ENCODE results near the gene FRMD6. TPM values are rescaled to one million over a fixed set of nuclear protein-coding genes. Genes with fewer than 3 reads are reported as not detected.

The FRMD6 gene
- total RNA-seq, 1 experiment from 2014 or later, result 9.6 TPM

- Histone ChIP-seq H3K4me2 (ENCODE audit: insufficient read depth, insufficient read length, low read length) (no peak overlapping the region), H4K91ac (ENCODE audit: insufficient read length, low read depth, low read length) (no peak overlapping the region), H3K27me3 (ENCODE audit: insufficient read depth, low read length) (no peaks in the 10 kb centered on the region), H3K23ac (ENCODE audit: insufficient read length, low read depth, low read length) (no peak overlapping the region), H4K8ac (replicated peaks; ENCODE audit: insufficient read length, low read depth, low read length) (no peak overlapping the region), H3K14ac (ENCODE audit: insufficient read depth, low read length) (no peak overlapping the region), H3K79me1 (ENCODE audit: insufficient read depth, low read depth, low read length, poor library complexity, severe bottlenecking) (no peaks in the 10 kb centered on the region), H2BK120ac (ENCODE audit: low read depth, low read length, poor library complexity, severe bottlenecking) (no peak overlapping the region), H3K18ac (ENCODE audit: insufficient read length, low read depth, low read length) (no peak overlapping the region), H2BK5ac (ENCODE audit: insufficient read length, low read length) (no peak overlapping the region), H3K4ac (ENCODE audit: low read depth, low read length) (no peak overlapping the region), H3K9ac (ENCODE audit: extremely low read depth, insufficient read length, low read length) (no peak overlapping the region), H3K79me2 (ENCODE audit: insufficient read depth, low read length) (no peaks in the 10 kb centered on the region), H2AK5ac (ENCODE audit: insufficient read length, low read length) (no peak overlapping the region), H3T11ph (ENCODE audit: low read length) (no peak overlapping the region), H2BK12ac (ENCODE audit: insufficient read length, low read depth, low read length) (no peak overlapping the region), H4K20me1 (ENCODE audit: control insufficient read depth, insufficient read depth, insufficient read length) (no peaks in the 10 kb centered on the region), H3K23me2 (ENCODE audit: insufficient read length, low read depth, low read length, poor library complexity, severe bottlenecking) (no peaks in the 10 kb centered on the region), H4K5ac (ENCODE audit: insufficient read length, low read depth, low read length) (no peak overlapping the region), H2AFZ (ENCODE audit: low read length) (no peak overlapping the region), H2BK20ac (ENCODE audit: low read depth, low read length, poor library complexity, severe bottlenecking) (no peak overlapping the region), H2BK15ac (ENCODE audit: low read depth, low read length) (no peak overlapping the region), H3K27ac (ENCODE audit: insufficient read length, low read depth, low read length) (no peak overlapping the region), H3K9me3 (ENCODE audit: control insufficient read depth, low read depth, low read length) (no peaks in the 10 kb centered on the region), H3K56ac (ENCODE audit: insufficient read length, low read depth, low read length) (no peak overlapping the region), H3K4me1 (ENCODE audit: insufficient read depth, low read length) (no peaks in the 10 kb centered on the region)
- Mint-ChIP-seq H3K9me3 (no peaks in the 10 kb centered on the region), H3K27me3 (ENCODE audit: low read depth) (no peaks in the 10 kb centered on the region), H3K27ac (no peak overlapping the region; a peak in 2 of 7 replicates), H3K4me1 (peaks cover 12 to 13% of the 10 kb centered on the region in 2 experiments), H3K4me3 (no peak overlapping the region), H3K36me3 (ENCODE audit: insufficient read depth in 1 of 3, low read depth in 3 of 3) (peaks cover 0 to 4% (median 4%) of the 10 kb centered on the region in 3 experiments; a peak in 3 of 7 replicates)
- no peak for DNase-seq
- no CpG with 5 or more reads among the region's 2 CpGs for WGBS (ENCODE audit: extremely low coverage, insufficient read length, low lambda C conversion rate)
- TF ChIP-seq, protein P1, sequence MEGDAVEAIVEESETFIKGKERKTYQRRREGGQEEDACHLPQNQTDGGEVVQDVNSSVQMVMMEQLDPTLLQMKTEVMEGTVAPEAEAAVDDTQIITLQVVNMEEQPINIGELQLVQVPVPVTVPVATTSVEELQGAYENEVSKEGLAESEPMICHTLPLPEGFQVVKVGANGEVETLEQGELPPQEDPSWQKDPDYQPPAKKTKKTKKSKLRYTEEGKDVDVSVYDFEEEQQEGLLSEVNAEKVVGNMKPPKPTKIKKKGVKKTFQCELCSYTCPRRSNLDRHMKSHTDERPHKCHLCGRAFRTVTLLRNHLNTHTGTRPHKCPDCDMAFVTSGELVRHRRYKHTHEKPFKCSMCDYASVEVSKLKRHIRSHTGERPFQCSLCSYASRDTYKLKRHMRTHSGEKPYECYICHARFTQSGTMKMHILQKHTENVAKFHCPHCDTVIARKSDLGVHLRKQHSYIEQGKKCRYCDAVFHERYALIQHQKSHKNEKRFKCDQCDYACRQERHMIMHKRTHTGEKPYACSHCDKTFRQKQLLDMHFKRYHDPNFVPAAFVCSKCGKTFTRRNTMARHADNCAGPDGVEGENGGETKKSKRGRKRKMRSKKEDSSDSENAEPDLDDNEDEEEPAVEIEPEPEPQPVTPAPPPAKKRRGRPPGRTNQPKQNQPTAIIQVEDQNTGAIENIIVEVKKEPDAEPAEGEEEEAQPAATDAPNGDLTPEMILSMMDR (conservative IDR thresholded peaks at IDR 0.05), result no peak
These were observed 52.1 kb downstream of the FRMD6 start for GRCh38 chr14:51703787-51704186.

All from H9 (cell line).